ENCODE measurements around the gene HES7. TPM values are rescaled to one million over a fixed set of nuclear protein-coding genes. Genes with fewer than 3 reads are reported as not detected.
"Not testable (repeated sequence)": the region's sequence is repeated elsewhere in the genome, so short reads cannot be mapped to it uniquely, and the experiment has no call there.

The HES7 gene
- polyA plus RNA-seq, 1 of the 3 experiments (the other 2 are of a cell fraction), result 1.2 TPM

- Histone ChIP-seq H3K4me1 (ENCODE audit: control insufficient read depth in 1 of 2, insufficient read depth in 2 of 2, low read depth in 1 of 2, low read length in 1 of 2) (no peaks in the 10 kb centered on the region; a peak in 1 of 4 replicates), H3K9me3 (no peaks in the 10 kb centered on the region), H3K27ac (ENCODE audit: low read depth in 2 of 2, low read length in 1 of 2) (no peak overlapping the region), H4K20me1 (ENCODE audit: insufficient read depth) (no peaks in the 10 kb centered on the region), H3K36me3 (replicated peaks in 1 of 2; ENCODE audit: control insufficient read depth in 1 of 2, insufficient read depth in 2 of 2, low read length in 1 of 2) (no peaks in the 10 kb centered on the region), H2AFZ (ENCODE audit: low read depth) (no peak overlapping the region), H3K27me3 (ENCODE audit: insufficient read depth) (peaks cover 13% of the 10 kb centered on the region; the same call in 1 of the 2 replicates), H3F3A (replicated peaks; ENCODE audit: insufficient read depth) (no peaks in the 10 kb centered on the region), H3K4me3 (ENCODE audit: low read depth in 2 of 2, low read length in 1 of 2) (no peak overlapping the region), H3K4me2 (no peak overlapping the region), H3K9me2 (no peaks in the 10 kb centered on the region), H3K9ac (no peak overlapping the region), H3K79me2 (ENCODE audit: insufficient read depth) (no peaks in the 10 kb centered on the region)
- 94% methylated on average over 21 of the region's 33 CpGs for WGBS (ENCODE audit: low lambda C conversion rate)
- no peak for TF ChIP-seq EP300 (IDR thresholded peaks at IDR 0.05; ENCODE audit: borderline replicate concordance in 1 of 2, low read depth in 1 of 2, low read length in 1 of 2)
- TF ChIP-seq FOXJ3 (CRISPR knock-in tag; IDR thresholded peaks at IDR 0.05), result no peak
- POLR2A ChIA-PET, result no interaction called here
- DNase-seq, result no peak
- CTCF ChIA-PET, result interaction anchor here (1.0 to 15.2 kb wide), 12 partner anchors 8 to 93 kb away, joined by 3 to 298 read pairs (median 20); partner anchors contain the start of genes ALOX12B, ALOXE3 and HES7
These were observed 14.8 kb downstream of the HES7 start for GRCh38 chr17:8108972-8109660.

GRCh38 chr17:8106980-8107379, 16.9 kb downstream of the HES7 start:
- H3K79me2 ChIP-seq (ENCODE audit: insufficient read depth); H3F3A ChIP-seq (replicated peaks; ENCODE audit: insufficient read depth); H3K9ac ChIP-seq; H3K4me2 ChIP-seq; DNase-seq; H3K9me2 ChIP-seq; H3K27me3 ChIP-seq (ENCODE audit: insufficient read depth); H2AFZ ChIP-seq (ENCODE audit: low read depth); H3K4me3 ChIP-seq (ENCODE audit: low read depth in 2 of 2, low read length in 1 of 2); H3K27ac ChIP-seq (ENCODE audit: low read depth in 2 of 2, low read length in 1 of 2); H3K4me1 ChIP-seq (ENCODE audit: control insufficient read depth in 1 of 2, insufficient read depth in 2 of 2, low read depth in 1 of 2, low read length in 1 of 2); H4K20me1 ChIP-seq (ENCODE audit: insufficient read depth); H3K36me3 ChIP-seq (replicated peaks in 1 of 2; ENCODE audit: control insufficient read depth in 1 of 2, insufficient read depth in 2 of 2, low read length in 1 of 2); H3K9me3 ChIP-seq: not testable (repeated sequence)
- ChIA-PET POLR2A (interaction anchor here (0.7 kb wide), 1 partner anchor 135 kb away, joined by 3 read pairs; no protein-coding TSS in a partner anchor), CTCF (interaction anchor here (1.1 to 15.2 kb wide), 6 partner anchors 12 to 117 kb away, joined by 3 to 298 read pairs (median 12); partner anchors contain the start of genes ALOX12B and ALOXE3)
- 63% methylated on average over 4 of the region's 4 CpGs for WGBS (ENCODE audit: low lambda C conversion rate)

GRCh38 chr17:8105957-8106398, 17.9 kb downstream of the HES7 start:
- H3K9ac ChIP-seq, result no peak overlapping the region
- H3K79me2 ChIP-seq (ENCODE audit: insufficient read depth), result no peaks in the 10 kb centered on the region
- H3K4me2 ChIP-seq, result no peak overlapping the region
- 59% methylated on average over 5 of the region's 5 CpGs for WGBS (ENCODE audit: low lambda C conversion rate)
- no peaks in the 10 kb centered on the region for H3K36me3 ChIP-seq (replicated peaks in 1 of 2; ENCODE audit: control insufficient read depth in 1 of 2, insufficient read depth in 2 of 2, low read length in 1 of 2)
- H3K27me3 ChIP-seq (ENCODE audit: insufficient read depth), result no peaks in the 10 kb centered on the region; the same call in 1 of the 2 replicates
- no peaks in the 10 kb centered on the region for H3F3A ChIP-seq (replicated peaks; ENCODE audit: insufficient read depth)
- H3K4me1 ChIP-seq (ENCODE audit: control insufficient read depth in 1 of 2, insufficient read depth in 2 of 2, low read depth in 1 of 2, low read length in 1 of 2), result no peaks in the 10 kb centered on the region; a peak in 1 of 4 replicates
- CTCF ChIA-PET, result interaction anchor here (1.2 to 15.2 kb wide), 8 partner anchors 13 to 46 kb away, joined by 3 to 298 read pairs (median 6); partner anchors contain the start of genes ALOX12B and ALOXE3
- POLR2A ChIA-PET, result no interaction called here
- DNase-seq, result no peak
- H3K27ac ChIP-seq (ENCODE audit: low read depth in 2 of 2, low read length in 1 of 2), result no peak overlapping the region
- no peaks in the 10 kb centered on the region for H3K9me3 ChIP-seq
- H3K9me2 ChIP-seq, result no peaks in the 10 kb centered on the region
- no peak overlapping the region for H2AFZ ChIP-seq (ENCODE audit: low read depth)
- H4K20me1 ChIP-seq (ENCODE audit: insufficient read depth), result no peaks in the 10 kb centered on the region
- H3K4me3 ChIP-seq (ENCODE audit: low read depth in 2 of 2, low read length in 1 of 2), result no peak overlapping the region
- TF ChIP-seq FOXJ3 (CRISPR knock-in tag; IDR thresholded peaks at IDR 0.05) (no peak), SMC3 (IDR thresholded peaks at IDR 0.05; ENCODE audit: low read depth, low read length) (no peak), GABPA (IDR thresholded peaks at IDR 0.05; ENCODE audit: low read depth) (no peak), PBX3 (IDR thresholded peaks at IDR 0.05) (no peak), CHD2 (IDR thresholded peaks at IDR 0.05; ENCODE audit: low read length, partially characterized antibody) (no peak), IRF3 (IDR thresholded peaks at IDR 0.05; ENCODE audit: low read depth, low read length) (no peak), USF1 (IDR thresholded peaks at IDR 0.05; ENCODE audit: borderline replicate concordance, low read depth) (no peak), POLR2AphosphoS5 (IDR thresholded peaks at IDR 0.05; ENCODE audit: low read depth, low read length) (no peak), SIN3A (IDR thresholded peaks at IDR 0.05; ENCODE audit: borderline replicate concordance, low read depth, low read length) (no peak)

Data from SK-N-SH (cell line).